ENCODE measurements around the gene TEKTIP1. TPM values are rescaled to one million over a fixed set of nuclear protein-coding genes. Genes with fewer than 3 reads are reported as not detected.

TEKTIP1 gene
- total and polyA plus RNA-seq, 2 donors (not counting 1 experiment from before 2014, with no cell fraction given) = not detected

DNA sequence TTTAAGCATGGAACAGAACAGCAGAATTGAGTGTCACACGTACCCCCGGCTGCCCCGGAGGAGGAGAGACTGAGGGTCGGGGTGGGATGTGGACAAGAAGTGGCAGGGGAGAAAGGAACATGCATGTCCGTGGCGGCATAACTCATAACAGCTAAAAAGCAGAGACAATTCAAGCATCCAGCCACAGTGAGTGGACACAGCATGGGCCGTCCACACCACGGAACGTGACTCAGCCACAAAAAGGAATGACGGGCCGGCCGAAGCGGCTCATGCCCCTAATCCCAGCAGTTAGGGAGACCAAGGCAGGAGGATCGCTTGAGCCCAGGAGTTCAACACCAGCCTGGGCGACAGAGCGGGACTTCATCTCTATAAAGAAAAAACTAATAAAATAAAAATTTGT, 46.1 kb upstream of the TEKTIP1 start:
- no peak for DNase-seq (ENCODE audit: low read depth in 2 of 2)
- Histone ChIP-seq H3K36me3 (ENCODE audit: control insufficient read depth, insufficient read depth, low read length) (peaks cover 21% of the 10 kb centered on the region), H3K27ac (ENCODE audit: insufficient read depth, low read length) (no peak overlapping the region), H3K9ac (ENCODE audit: insufficient read depth, low read length) (no peak overlapping the region), H3K27me3 (ENCODE audit: control insufficient read depth, insufficient read depth, low read length) (no peaks in the 10 kb centered on the region), H3K4me3 (replicated peaks in 1 of 4; ENCODE audit: control extremely low read depth in 1 of 4, insufficient read depth in 1 of 4, low read depth in 3 of 4, low read length in 4 of 4) (no peak overlapping the region), H3K4me1 (ENCODE audit: control insufficient read depth, extremely low read depth, insufficient read depth, low read length) (no peaks in the 10 kb centered on the region), H3K79me2 (ENCODE audit: control insufficient read depth, insufficient read depth, low read length) (peaks cover 3% of the 10 kb centered on the region), H3K9me3 (ENCODE audit: control insufficient read depth, insufficient read depth, low read depth, low read length) (no peaks in the 10 kb centered on the region), H3K4me2 (ENCODE audit: extremely low read depth, insufficient read depth, low read length) (no peak overlapping the region), H4K20me1 (ENCODE audit: control insufficient read depth, extremely low read depth, insufficient read depth, low read length) (no peaks in the 10 kb centered on the region), H2AFZ (ENCODE audit: low read length) (no peak overlapping the region)
- no peak for TF ChIP-seq EZH2 (IDR thresholded peaks at IDR 0.05; ENCODE audit: low read length, missing control alignments)
- TF ChIP-seq, protein P1, sequence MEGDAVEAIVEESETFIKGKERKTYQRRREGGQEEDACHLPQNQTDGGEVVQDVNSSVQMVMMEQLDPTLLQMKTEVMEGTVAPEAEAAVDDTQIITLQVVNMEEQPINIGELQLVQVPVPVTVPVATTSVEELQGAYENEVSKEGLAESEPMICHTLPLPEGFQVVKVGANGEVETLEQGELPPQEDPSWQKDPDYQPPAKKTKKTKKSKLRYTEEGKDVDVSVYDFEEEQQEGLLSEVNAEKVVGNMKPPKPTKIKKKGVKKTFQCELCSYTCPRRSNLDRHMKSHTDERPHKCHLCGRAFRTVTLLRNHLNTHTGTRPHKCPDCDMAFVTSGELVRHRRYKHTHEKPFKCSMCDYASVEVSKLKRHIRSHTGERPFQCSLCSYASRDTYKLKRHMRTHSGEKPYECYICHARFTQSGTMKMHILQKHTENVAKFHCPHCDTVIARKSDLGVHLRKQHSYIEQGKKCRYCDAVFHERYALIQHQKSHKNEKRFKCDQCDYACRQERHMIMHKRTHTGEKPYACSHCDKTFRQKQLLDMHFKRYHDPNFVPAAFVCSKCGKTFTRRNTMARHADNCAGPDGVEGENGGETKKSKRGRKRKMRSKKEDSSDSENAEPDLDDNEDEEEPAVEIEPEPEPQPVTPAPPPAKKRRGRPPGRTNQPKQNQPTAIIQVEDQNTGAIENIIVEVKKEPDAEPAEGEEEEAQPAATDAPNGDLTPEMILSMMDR (conservative IDR thresholded peaks at IDR 0.05 in 1 of 2, IDR thresholded peaks at IDR 0.05 in 1 of 2; ENCODE audit: low read depth in 1 of 2, low read length in 2 of 2) = no peak

DNA sequence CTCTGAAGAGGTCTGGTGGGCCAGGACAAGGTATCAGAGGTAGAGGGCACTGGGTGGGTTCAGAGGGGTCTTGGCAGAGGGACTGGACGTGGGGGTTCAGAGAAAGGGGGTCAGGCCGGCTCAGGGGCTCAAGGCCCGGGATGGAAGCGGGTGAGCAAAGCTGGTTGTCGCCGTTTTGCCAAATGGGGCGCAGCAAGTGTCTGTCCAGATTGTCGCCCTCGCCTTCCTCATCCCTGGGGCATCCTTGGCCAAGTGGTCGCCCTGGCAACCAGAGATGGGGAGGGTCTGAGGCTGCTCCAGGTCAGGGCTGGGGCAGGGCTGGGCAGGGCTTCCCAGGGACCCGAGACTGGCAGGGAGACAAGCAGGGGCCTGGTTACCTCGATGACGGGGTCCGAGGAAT, 45.3 kb upstream of the TEKTIP1 start:
- Histone ChIP-seq H4K20me1 (ENCODE audit: control insufficient read depth, extremely low read depth, insufficient read depth, low read length) (no peaks in the 10 kb centered on the region), H3K79me2 (ENCODE audit: control insufficient read depth, insufficient read depth, low read length) (peaks cover 4% of the 10 kb centered on the region), H3K9ac (ENCODE audit: insufficient read depth, low read length) (no peak overlapping the region), H3K36me3 (ENCODE audit: control insufficient read depth, insufficient read depth, low read length) (peaks cover 21% of the 10 kb centered on the region), H3K27me3 (ENCODE audit: control insufficient read depth, insufficient read depth, low read length) (no peaks in the 10 kb centered on the region), H2AFZ (ENCODE audit: low read length) (no peak overlapping the region), H3K4me1 (ENCODE audit: control insufficient read depth, extremely low read depth, insufficient read depth, low read length) (no peaks in the 10 kb centered on the region), H3K27ac (ENCODE audit: insufficient read depth, low read length) (no peak overlapping the region), H3K4me3 (replicated peaks in 1 of 4; ENCODE audit: control extremely low read depth in 1 of 4, insufficient read depth in 1 of 4, low read depth in 3 of 4, low read length in 4 of 4) (no peak overlapping the region), H3K9me3 (ENCODE audit: control insufficient read depth, insufficient read depth, low read depth, low read length) (no peaks in the 10 kb centered on the region), H3K4me2 (ENCODE audit: extremely low read depth, insufficient read depth, low read length) (no peak overlapping the region)
- no peak for TF ChIP-seq EZH2 (IDR thresholded peaks at IDR 0.05; ENCODE audit: low read length, missing control alignments)
- TF ChIP-seq, protein P1 (conservative IDR thresholded peaks at IDR 0.05 in 1 of 2, IDR thresholded peaks at IDR 0.05 in 1 of 2; ENCODE audit: low read depth in 1 of 2, low read length in 2 of 2) = no peak
- no peak for DNase-seq (ENCODE audit: low read depth in 2 of 2)

DNA sequence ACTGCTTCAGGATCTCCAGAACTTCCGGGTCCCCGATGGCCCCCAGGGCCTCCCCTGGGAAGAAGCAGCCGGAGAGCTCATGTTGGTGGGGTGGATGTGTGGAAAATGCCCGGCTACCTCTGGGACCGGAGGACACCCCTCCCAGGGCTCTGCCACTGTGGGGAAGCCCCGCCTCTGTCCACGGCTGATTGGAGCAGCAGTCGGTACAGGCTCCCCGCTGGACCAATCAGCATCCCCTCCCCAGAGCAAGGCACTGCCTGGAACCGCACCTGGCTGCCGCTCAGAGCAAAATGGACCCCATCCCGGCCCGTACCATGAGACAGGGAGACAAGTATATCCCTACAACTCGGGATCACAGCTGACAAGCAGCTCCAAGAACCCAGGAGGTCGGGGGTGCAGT, 44.9 kb upstream of the TEKTIP1 start:
- Histone ChIP-seq H3K36me3 (ENCODE audit: control insufficient read depth, insufficient read depth, low read length) (peaks cover 21% of the 10 kb centered on the region), H3K9ac (ENCODE audit: insufficient read depth, low read length) (no peak overlapping the region), H3K27me3 (ENCODE audit: control insufficient read depth, insufficient read depth, low read length) (no peaks in the 10 kb centered on the region), H3K4me3 (replicated peaks in 1 of 4; ENCODE audit: control extremely low read depth in 1 of 4, insufficient read depth in 1 of 4, low read depth in 3 of 4, low read length in 4 of 4) (no peak overlapping the region), H4K20me1 (ENCODE audit: control insufficient read depth, extremely low read depth, insufficient read depth, low read length) (no peaks in the 10 kb centered on the region), H3K79me2 (ENCODE audit: control insufficient read depth, insufficient read depth, low read length) (peaks cover 6% of the 10 kb centered on the region), H3K4me2 (ENCODE audit: extremely low read depth, insufficient read depth, low read length) (no peak overlapping the region), H3K4me1 (ENCODE audit: control insufficient read depth, extremely low read depth, insufficient read depth, low read length) (no peaks in the 10 kb centered on the region), H2AFZ (ENCODE audit: low read length) (no peak overlapping the region), H3K9me3 (ENCODE audit: control insufficient read depth, insufficient read depth, low read depth, low read length) (no peaks in the 10 kb centered on the region), H3K27ac (ENCODE audit: insufficient read depth, low read length) (no peak overlapping the region)
- TF ChIP-seq, protein P1 (conservative IDR thresholded peaks at IDR 0.05 in 1 of 2, IDR thresholded peaks at IDR 0.05 in 1 of 2; ENCODE audit: low read depth in 1 of 2, low read length in 2 of 2) = no peak
- TF ChIP-seq EZH2 (IDR thresholded peaks at IDR 0.05; ENCODE audit: low read length, missing control alignments) = no peak
- DNase-seq (ENCODE audit: low read depth in 2 of 2) = no peak
